Right cardiac atrium (tissue), 5 donors: Measurements from ENCODE around the gene PILRA. TPM values are rescaled to one million over a fixed set of nuclear protein-coding genes. Genes with fewer than 3 reads are reported as not detected.
A peak's percentile ranks its signal among the peaks of the same experiment; 100 is the strongest.

Source experiments
- ATAC-seq, 2 donors: fragments of 200-7000 bp; cut with Tn5 transposase; one replicate each; pipeline versions ENCODE4 v1.8.0 to v1.9.1; 2020; ENCODE audit warnings: moderate library complexity in 2 of 2, mild to moderate bottlenecking in 1 of 2
- DNase-seq, 3 donors: peaks; one replicate each; pipeline ENCODE4 v3.0.0-alpha.2; 2020
- H3K27ac ChIP-seq: one replicate; pipeline ENCODE4 v1.5.1; 2013; ENCODE audit warnings: mild to moderate bottlenecking, low read length, control low read depth, moderate library complexity
- H3K27me3 ChIP-seq: one replicate; pipeline ENCODE4 v1.6.1; 2013; ENCODE audit not compliant: control insufficient read depth, insufficient read depth
- H3K4me1 ChIP-seq: one replicate; pipeline ENCODE4 v1.6.1; 2013; ENCODE audit warnings: low read length; ENCODE audit not compliant: control insufficient read depth, insufficient read depth
- H3K4me3 ChIP-seq: one replicate; pipeline ENCODE4 v1.5.1; 2013; ENCODE audit warnings: low read length, control low read depth
- H3K9me3 ChIP-seq: one replicate; pipeline ENCODE4 v1.6.1; 2013; ENCODE audit warnings: low read length; ENCODE audit not compliant: control insufficient read depth
- WGBS: extraction: QIAGEN DNeasy Blood & Tissue Kit; methylation state at CpG from one replicate; pipeline ENCODE4 v1.1.7; 2013; 5-methylcytosine and 5-hydroxymethylcytosine counted together
- intact Hi-C, 4 donors: fragments of 100-400 bp; cut with DNase I; formaldehyde crosslinking; loops; one replicate each; pipeline versions ENCODE4 v1.11.0 to v1.14.0; 2022 to 2023
- polyA plus RNA-seq: library from polyadenylated mRNA; stranded (reverse); fragments of 200-250 nt; gene quantifications from one replicate; pipeline ENCODE4 v1.2.3, GENCODE V29; 2013
- total RNA-seq, 4 donors: library from RNA; stranded (reverse); fragmentation: NEBNext Ultra II Directional; extraction: Animal tissue kit (Norgen Biotek cat#: 25700); gene quantifications; one replicate each; pipeline ENCODE4 v1.2.1, GENCODE V29; 2021
- donor health status: healthy with polysubstance abuse.
- donor health status: DM: no; HTN: yes; CAD: no.
- donor health status: DM: no; HTN: no; CAD: no.
- donor health status: DM: no; HTN: yes; CAD: no; lungs with severe emphysema.
- donor health status: DM: yes; HTN: yes; CAD: no.

The PILRA gene
- total and polyA plus RNA-seq, 5 donors = 2.3 to 5.3 (median 4.8) TPM

GRCh38 chr7:100430493-100431285 is 57.4 kb downstream of the PILRA start:
- 22% methylated on average over 31 of the region's 31 CpGs for WGBS
- no peak for ATAC-seq

GRCh38 chr7:100431286-100431735 is 58.0 kb downstream of the PILRA start:
- DNase-seq (peak in 1 of 3 donors; percentile 65), ATAC-seq (no peak)
- no peak overlapping the region for H3K4me3 ChIP-seq
- intact Hi-C loops = no loop called here
- H3K4me1 ChIP-seq = peaks cover 12% of the 10 kb centered on the region
- H3K27me3 ChIP-seq = no peaks in the 10 kb centered on the region
- no peak overlapping the region for H3K27ac ChIP-seq
- 84% methylated on average over 23 of the region's 23 CpGs for WGBS
- no peaks in the 10 kb centered on the region for H3K9me3 ChIP-seq

More at GRCh38 chr7:100430493-100431285, 57.4 kb downstream of the PILRA start:
- Histone ChIP-seq H3K4me3 (peak overlapping the region; percentile 85), H3K4me1 (peaks cover 12% of the 10 kb centered on the region), H3K27me3 (no peaks in the 10 kb centered on the region), H3K9me3 (no peaks in the 10 kb centered on the region), H3K27ac (peak overlapping the region; percentile 37)
- peak in 2 of 3 donors; percentile 66 to 68 for DNase-seq
- intact Hi-C loops = no loop called here

GRCh38 chr7:100432053-100432452 is 58.8 kb downstream of the PILRA start:
- intact Hi-C loops = no loop called here
- Histone ChIP-seq H3K4me1 (peaks cover 12% of the 10 kb centered on the region), H3K4me3 (no peak overlapping the region), H3K27me3 (no peaks in the 10 kb centered on the region), H3K9me3 (no peaks in the 10 kb centered on the region), H3K27ac (no peak overlapping the region)
- WGBS = 53% methylated on average over 4 of the region's 4 CpGs
- DNase-seq (no peak), ATAC-seq (no peak)

- H3K4me3 ChIP-seq = no peak overlapping the region
- no peak for ATAC-seq
- no peaks in the 10 kb centered on the region for H3K27me3 ChIP-seq
- WGBS = 85% methylated on average over 21 of the region's 21 CpGs
- no peak for DNase-seq
- H3K4me1 ChIP-seq = peaks cover 12% of the 10 kb centered on the region
- intact Hi-C loops = no loop called here
- H3K9me3 ChIP-seq = no peaks in the 10 kb centered on the region
- H3K27ac ChIP-seq = no peak overlapping the region
These were observed 59.5 kb downstream of the PILRA start for GRCh38 chr7:100432621-100433275.

- DNase-seq = no peak
- no peaks in the 10 kb centered on the region for H3K27me3 ChIP-seq
- ATAC-seq = no peak
- intact Hi-C loops = no loop called here
- 59% methylated on average over 4 of the region's 4 CpGs for WGBS
- H3K4me3 ChIP-seq = no peak overlapping the region
- H3K27ac ChIP-seq = no peak overlapping the region
- no peaks in the 10 kb centered on the region for H3K9me3 ChIP-seq
- H3K4me1 ChIP-seq = peaks cover 12% of the 10 kb centered on the region
These were observed 59.9 kb downstream of the PILRA start for GRCh38 chr7:100433276-100433591.

- 73% methylated on average over 10 of the region's 10 CpGs for WGBS
- ATAC-seq (no peak), DNase-seq (no peak)
- no peaks in the 10 kb centered on the region for H3K27me3 ChIP-seq
- peaks cover 12% of the 10 kb centered on the region for H3K4me1 ChIP-seq
- intact Hi-C loops = no loop called here
- H3K27ac ChIP-seq = no peak overlapping the region
- no peaks in the 10 kb centered on the region for H3K9me3 ChIP-seq
- H3K4me3 ChIP-seq = no peak overlapping the region
These were observed 60.5 kb downstream of the PILRA start for GRCh38 chr7:100433592-100434296.

GRCh38 chr7:100434297-100435144 is 61.2 kb downstream of the PILRA start:
- no peak overlapping the region for H3K27ac ChIP-seq
- H3K27me3 ChIP-seq = no peaks in the 10 kb centered on the region
- no peak overlapping the region for H3K4me3 ChIP-seq
- peaks cover 12% of the 10 kb centered on the region for H3K4me1 ChIP-seq
- 86% methylated on average over 22 of the region's 22 CpGs for WGBS
- H3K9me3 ChIP-seq = no peaks in the 10 kb centered on the region
- intact Hi-C loops = no loop called here
- no peak for DNase-seq
- no peak for ATAC-seq

GRCh38 chr7:100435401-100436304 is 62.4 kb downstream of the PILRA start:
- Histone ChIP-seq H3K4me1 (peaks cover 12% of the 10 kb centered on the region), H3K27me3 (no peaks in the 10 kb centered on the region), H3K4me3 (peak overlapping the region; percentile 93), H3K9me3 (no peaks in the 10 kb centered on the region), H3K27ac (peak overlapping the region; percentile 90)
- WGBS = 2% methylated on average over 81 of the region's 81 CpGs
- peak; percentile 40 to 72 (median 71) for DNase-seq
- intact Hi-C loops = no loop called here
- ATAC-seq = peak; percentile 15 to 37

- peaks cover 6% of the 10 kb centered on the region for H3K4me1 ChIP-seq
- no peak overlapping the region for H3K27ac ChIP-seq
- no peak overlapping the region for H3K4me3 ChIP-seq
- intact Hi-C loops = no loop called here
- 91% methylated on average over 28 of the region's 28 CpGs for WGBS
- H3K9me3 ChIP-seq = no peaks in the 10 kb centered on the region
- peak in 1 of 2 donors; percentile 2 for ATAC-seq
- DNase-seq = peak in 1 of 3 donors; percentile 55
- no peaks in the 10 kb centered on the region for H3K27me3 ChIP-seq
These were observed 64.1 kb downstream of the PILRA start for GRCh38 chr7:100437150-100438100.
